Measurements from ENCODE around the gene ATXN1.

ATXN1 gene

DNA sequence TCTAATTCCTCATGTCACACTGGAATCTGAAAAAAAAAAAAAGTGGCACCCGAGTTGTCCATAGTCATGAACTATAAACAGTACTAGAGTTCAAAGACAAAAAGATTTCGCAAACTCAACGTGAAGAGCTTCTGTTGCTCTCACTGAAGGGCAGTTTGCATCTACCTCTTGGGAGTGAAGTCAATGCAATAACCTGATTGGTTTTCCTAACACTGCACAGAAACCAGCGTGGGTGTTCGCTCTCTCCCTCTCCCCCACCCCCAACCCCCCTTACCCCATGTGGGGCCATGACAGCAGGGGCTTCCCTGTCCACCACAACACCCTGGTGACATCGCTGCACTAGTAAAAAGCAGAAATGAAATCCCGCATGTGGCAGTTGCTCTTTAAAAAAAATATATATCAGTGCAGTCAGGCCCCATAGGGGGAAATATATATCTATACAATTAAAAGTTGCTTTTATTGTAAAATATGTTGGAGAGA is 456.0 kb downstream of the ATXN1 start:
- no peak for DNase-seq (ENCODE audit: low spot score)

DNA sequence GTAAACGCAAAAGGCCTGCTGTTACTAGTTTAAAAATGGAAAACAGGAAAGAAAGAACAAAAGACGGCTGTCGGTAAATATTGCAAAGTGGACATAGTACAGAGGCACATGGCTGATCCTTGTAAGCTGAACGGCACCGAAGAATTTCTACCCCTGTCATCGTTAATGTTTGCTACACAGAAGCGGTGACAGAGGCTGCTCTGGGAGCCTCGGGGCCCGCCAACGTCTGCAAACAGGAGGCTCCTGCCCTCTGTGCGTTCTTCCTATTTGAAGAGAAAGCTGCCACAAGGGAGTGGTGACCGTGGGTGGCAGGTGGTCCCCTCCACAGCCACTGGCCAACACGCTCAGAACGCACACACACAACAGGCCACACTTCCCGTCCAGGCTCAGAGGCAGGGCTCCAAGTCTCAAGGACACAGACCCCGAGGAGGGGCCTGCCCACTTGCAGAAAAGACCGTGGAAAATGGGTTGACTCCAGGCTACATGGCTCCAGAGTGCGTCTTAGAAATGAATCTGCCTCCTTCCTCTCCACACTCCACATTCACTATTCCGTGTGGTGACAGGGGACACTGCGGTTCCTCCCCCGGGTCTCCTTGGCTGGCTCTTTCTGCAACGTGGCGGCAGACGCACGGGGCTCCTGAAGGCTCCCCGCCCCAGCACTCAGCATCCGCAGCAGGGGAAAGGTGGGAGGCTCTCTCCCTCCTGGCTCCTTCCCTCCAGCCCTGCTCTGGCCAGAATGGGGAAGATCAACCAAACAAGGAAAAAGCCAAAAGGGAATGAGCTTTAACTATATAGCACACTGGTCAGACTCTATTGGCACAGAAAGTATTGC is 458.3 kb downstream of the ATXN1 start:
- no peak for DNase-seq (ENCODE audit: low spot score)

DNA sequence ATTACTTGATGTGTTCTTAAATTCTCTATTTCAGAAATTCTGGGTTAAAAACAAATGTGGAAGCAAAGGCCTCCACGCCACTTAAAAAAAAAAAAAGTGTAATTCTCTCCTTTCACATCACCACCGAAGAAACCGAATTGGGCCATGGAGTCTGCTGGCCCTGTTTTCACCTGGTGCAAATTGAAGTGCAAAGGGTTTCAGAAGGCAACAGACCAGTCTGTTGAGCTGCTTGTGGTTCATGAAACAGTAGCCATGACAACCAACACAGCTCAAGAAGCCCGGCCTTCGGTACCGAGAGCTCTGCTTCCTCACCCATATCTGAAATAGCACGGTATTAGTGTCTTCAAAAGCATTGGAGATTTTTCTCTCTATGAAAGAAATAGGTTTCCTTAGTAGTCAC is 459.7 kb downstream of the ATXN1 start:
- no peak for DNase-seq (ENCODE audit: low spot score)

DNA sequence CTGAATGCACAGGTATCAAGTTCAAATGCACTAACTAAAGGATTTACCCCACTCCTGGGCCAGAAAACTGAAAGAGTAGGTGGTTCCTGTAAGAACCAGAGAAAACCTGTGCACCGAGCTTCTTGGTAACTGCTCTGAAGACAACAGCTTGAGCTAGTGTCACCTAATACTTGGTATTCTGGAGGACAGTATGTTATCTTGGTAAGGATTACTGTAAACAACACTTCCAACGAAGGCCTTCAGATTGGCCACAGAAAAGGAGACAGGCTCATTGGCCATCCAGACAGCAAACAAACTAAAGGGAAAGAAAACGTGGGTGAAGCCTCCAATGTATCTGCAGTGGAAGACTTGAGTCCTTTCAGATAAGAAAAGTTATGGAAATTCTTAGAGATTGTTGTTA is 461.4 kb downstream of the ATXN1 start:
- no peak for DNase-seq (ENCODE audit: low spot score)

DNA sequence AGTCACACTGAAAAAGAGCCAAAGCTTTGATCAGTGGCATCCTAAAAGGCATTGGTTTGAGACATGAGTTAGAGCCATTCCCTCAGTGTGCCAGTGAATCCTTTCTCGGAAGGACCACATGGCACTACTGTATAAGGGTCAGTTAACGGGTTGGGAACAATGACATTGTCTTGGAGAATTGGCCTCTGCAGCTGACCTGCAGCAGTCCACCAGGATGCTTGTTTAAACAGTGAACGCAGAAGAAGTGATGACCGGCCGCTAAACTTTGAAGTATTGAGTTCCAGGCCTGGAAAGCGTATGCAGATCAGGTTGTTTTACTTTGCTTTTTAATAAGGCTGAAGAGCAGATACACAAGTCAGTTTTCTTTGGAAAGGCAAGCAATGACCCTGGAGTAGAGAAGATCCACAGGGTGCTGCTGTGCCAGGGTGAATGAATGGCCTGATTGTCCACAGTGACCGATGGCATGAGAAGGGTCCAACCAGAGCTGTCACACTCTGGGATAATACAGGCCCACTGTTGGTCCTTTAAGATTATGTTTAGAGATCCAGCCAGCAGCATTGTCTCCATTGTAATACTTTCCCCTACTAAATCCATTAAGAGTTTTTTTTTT is 465.1 kb downstream of the ATXN1 start:
- DNase-seq (ENCODE audit: low spot score) = no peak

DNA sequence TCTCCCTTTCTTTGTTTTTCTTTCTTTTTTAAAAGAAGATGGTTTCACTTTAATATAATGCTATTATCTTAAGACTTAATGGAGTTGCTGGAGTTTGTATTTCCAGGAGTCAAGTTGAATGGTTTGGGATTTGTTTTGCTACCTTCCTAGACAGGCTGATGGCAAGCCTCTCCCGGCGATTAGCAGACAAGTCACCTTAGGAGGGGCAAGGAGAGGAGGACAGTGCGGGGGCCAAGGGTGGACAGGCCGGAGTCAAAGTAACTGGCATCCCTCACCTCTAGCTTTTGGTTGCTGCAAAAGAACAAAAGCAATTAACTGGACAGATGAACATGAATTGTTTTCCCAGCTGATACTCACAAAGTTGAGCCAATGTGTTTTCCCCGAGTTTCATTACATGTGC is 465.8 kb downstream of the ATXN1 start:
- DNase-seq (ENCODE audit: low spot score) = no peak

DNA sequence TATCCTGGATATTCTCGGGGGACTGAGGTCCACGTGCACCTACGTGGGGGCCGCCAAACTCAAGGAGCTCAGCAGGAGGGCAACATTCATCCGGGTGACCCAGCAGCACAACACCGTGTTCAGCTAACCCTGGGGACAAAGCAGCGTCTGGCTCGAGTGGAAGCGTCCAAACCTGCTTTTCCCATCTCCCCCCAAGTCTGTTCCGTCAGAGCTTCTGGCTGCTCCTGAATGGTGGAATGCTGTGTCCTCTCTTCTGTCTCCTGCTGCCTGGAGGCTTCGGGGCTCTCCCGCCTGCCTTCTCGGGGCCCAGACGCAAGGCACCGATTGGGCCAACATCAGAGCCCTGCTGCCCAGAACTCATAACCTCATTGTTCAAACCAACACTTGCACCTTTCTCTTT is 466.2 kb downstream of the ATXN1 start:
- no peak for DNase-seq (ENCODE audit: low spot score)

DNA sequence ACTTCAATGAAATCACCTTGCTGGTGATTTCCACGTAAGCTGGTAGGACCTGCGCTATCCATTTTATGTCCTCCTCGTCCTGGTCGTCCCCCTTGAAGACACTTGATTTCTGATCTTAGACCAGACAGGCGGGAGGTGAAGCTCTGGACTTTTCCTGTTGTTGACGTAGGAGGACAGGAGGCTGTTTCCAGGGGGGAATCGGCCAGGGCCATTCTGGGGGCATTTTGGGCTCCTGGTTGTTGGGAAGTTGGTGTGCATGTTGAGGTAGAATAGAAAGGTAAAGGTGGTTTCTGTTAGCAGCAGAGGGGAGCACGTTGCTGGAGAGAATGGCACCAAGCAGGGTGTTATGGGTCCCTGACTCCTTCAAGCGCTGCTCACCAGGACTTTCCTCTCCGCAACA is 466.9 kb downstream of the ATXN1 start:
- DNase-seq (ENCODE audit: low spot score) = no peak

DNA sequence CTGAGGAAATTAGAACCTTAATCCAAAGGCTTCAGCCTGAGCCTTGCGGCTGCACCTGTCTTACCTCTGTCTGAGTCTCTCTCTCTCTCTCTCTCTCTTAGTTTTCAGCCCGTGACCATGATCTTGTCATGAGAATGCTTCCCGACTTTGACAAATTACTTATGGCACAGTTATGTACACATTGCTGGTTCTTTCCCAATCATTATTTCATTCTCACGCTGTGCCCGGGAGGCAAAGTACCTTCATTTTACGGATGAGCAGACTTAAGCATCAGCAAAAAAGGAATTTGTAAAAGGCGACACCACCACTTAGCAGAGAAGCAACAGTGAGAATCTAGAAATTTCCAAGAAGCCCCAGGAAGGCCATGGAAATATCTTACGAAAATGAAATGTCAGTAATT is 468.3 kb downstream of the ATXN1 start:
- DNase-seq (ENCODE audit: low spot score) = no peak

DNA sequence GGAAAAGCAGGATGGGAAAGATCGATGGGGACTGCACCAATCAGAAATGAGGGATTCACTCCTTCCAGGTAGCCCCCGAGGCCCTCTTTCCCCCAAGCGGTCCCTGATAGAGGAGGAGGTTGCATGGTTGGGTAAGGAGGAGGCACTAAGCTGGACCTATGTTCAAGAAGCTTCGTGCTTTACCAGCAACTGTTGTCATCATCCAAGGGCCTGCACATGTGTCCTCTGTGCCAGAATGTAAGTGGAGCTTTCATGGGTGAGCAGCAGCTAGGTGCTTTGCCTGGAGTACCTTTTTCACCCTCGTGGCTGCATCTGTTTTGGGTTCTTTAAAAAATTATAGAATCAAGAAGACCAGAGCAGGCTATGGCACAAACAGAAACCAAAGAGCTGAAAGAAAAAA is 468.8 kb downstream of the ATXN1 start:
- no peak for DNase-seq (ENCODE audit: low spot score)

DNA sequence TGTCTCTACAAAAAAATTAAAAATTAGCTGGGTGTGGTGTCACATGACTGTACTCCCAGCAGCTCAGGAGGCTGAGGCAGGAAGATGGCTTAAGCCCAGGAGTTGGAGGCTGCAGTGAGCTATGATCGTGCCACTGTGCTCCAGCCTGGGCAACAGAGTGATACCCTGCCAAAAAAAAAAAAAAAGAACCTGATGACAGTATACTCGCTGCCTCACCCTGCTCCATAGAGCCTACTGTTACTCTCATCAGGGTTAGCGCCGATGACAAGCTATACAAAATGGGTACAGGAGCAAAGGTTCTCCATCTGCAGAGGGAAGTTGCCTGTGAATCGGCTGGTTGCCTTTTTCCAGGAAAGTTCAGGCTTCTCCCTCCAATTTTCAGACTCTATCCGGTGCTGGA is 469.5 kb downstream of the ATXN1 start:
- no peak for DNase-seq (ENCODE audit: low spot score)

DNA sequence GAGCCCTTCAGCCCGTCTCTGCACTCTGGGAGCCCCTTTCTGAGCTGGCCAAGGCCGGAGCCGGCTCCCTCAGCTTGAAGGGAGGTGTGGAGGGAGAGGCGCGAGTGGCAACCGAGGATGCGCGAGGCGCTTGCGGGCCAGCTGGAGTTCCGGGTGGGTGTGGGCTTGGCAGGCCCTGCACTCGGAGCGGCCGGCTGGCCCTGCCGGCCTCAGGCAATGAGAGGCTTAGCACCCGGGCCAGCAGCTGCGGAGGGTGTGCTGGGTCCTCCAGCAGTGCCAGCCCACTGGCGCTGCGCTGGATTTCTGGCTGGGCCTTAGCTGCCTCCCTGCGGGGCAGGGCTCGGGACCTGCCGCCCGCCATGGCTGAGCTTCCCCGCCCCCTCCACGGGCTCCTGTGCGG is 473.1 kb downstream of the ATXN1 start:
- DNase-seq (ENCODE audit: low spot score) = no peak

DNA sequence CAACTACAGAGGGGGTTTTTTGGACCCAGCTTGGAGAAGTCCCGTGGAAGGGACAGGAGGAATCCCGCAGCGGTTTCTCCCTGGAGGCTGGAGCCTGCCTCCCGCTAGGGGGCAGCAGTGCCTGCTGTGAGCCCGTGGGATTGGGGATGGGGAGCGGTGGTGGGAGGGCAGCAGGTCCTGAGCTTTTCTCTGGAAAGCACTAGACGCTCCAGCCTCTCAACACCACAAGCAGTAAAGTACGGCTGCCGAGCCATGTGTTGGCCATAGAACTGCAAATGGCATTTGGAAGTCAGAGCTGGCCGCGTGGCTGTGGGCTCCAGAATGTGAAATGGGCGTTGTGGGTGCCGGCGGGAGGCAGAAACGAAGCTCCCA is 475.1 kb downstream of the ATXN1 start:
- DNase-seq (ENCODE audit: low spot score) = no peak

DNA sequence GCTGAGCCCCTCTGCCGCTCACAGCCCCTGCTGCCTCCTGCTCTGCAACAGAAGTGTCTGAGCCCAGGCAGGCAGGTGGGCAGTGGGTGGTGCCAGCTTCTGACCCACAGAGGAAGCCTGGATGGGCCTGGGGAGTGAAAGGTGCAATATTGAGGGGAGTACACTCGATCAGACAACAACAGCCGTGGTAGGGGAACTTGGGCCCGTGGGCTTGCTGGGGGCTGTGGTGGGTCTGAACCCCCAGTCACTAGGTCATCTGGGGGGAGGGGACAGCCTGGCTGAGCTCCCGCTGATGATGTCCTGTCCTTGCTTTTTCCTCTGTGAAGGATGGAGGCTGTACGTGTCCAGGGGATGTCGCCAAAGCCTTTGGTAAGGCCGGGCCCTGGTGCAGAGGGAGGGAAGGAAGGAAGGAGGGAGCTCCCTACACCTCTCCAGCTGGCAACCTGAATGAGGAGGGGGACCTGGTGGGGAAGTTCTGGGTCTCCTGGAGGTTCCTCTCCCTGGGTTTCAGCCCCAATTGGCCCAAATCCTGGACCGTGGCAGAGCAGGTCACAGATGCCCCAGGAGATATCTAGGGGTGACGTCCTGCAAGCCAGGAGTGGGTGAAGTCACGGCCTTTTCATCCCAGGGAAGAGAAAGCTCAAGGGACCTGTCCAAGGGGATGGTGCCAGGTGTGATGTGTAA is 475.7 kb downstream of the ATXN1 start:
- no peak for DNase-seq (ENCODE audit: low spot score)

DNA sequence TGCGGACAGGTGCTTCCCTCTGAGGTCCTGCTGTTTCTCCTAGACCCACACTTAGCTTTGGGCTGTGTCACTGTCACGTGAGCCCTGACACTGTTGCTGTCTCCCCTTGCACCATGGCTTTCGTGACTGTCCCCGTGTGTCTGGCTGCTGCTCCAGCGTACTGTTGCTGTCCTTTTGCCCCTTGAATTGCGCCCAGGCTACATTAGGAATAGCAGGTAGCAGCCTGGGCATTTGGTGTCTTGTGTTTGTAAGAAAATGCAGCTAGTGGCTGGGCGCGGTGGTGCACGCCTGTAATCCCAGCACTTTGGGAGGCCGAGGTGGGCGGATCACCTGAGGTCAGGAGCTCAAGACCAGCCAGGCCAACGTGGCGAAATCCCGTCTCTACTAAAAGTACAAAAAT is 476.8 kb downstream of the ATXN1 start:
- DNase-seq (ENCODE audit: low spot score) = no peak

DNA sequence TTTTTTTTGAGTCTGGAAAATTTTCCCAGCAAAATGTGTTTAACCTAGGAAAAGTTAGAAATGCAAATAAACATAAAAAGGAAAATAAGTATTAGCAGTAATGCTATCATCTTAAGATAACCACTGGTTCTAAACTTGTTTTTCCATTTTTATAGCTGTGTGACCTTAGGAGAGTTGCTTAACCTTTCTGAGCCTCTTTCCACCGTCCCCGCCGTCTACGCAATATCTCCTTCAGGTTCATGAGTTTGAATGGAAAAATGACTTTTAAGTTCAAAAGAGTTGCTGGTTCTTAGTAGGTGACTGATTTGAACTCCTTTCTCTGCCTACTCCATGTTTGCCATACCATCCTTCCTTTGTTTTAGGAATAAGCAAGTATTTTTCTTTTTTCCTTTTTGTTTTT is 478.9 kb downstream of the ATXN1 start:
- DNase-seq (ENCODE audit: low spot score) = no peak

DNA sequence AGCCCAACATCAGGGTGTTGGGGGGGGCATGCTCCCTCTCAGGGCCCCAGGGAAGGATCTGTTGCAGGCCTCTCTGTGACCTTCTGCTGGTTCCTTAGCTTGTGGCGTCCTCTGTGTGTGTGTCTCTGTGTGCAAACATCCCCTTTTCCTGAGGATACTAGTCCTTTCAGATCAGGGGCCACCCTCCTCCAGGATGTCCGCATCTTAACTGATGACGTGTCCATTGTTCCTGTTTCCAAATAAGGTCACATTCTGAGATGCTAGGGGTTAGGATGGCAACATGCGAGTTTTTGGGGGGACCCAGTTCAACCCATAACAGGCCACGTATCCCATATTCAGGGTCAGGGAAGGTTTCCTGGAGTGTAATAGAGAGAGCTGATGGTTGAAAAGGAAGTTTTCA is 482.0 kb downstream of the ATXN1 start:
- no peak for DNase-seq (ENCODE audit: low spot score)

DNA sequence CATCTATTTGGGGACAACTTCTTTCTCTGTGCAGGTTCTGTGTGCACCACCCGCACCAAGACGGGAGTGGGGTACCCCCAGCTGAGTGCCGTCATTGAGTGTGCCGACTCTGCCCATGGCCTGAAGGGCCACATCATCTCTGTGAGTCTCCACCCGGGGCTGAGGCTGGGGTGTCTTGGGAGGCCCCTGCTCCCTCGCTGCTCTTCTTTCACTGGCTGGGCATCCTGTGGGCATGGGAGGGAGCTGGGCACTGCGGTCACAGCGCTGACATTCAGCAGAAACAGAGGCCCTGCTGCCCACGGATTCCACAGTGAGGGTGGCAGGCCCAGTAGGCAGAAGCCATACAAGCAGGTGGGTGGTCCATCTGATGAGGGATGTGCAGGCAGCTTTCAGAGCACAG is 482.5 kb downstream of the ATXN1 start:
- no peak for DNase-seq (ENCODE audit: low spot score)

DNA sequence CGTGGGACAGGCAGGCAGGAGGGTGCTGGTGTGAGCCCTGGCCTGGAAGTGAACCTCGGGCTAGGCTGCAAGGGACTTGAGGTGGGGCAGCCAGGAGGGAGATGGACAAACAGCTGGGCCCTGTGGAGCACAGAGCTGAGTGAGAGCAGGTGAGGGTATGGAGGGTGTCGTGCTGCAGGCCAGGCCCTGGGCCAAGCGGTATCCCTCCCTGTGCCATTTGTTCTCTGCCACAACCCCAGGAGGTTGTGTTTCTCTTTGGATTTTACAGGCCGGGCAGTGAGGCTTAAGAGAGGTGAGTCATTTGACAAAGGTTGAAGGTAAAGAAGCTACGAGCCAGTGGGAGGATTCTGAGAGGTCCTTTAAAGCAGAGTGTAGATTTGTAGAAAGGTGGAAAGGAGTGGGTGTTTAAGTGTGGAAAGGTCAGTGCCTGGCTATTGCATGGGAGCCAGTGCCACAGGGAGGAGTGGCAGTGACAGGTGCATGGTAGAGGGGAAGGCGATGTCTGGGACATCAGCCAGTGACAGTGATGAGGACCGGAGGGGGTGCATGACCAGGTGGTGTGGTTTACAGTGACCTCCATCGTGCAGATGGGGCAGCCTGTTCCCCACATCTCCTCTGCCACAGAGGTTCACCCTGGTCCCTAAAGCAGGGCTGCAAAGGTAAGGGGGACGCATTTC is 483.1 kb downstream of the ATXN1 start:
- DNase-seq (ENCODE audit: low spot score) = no peak

DNA sequence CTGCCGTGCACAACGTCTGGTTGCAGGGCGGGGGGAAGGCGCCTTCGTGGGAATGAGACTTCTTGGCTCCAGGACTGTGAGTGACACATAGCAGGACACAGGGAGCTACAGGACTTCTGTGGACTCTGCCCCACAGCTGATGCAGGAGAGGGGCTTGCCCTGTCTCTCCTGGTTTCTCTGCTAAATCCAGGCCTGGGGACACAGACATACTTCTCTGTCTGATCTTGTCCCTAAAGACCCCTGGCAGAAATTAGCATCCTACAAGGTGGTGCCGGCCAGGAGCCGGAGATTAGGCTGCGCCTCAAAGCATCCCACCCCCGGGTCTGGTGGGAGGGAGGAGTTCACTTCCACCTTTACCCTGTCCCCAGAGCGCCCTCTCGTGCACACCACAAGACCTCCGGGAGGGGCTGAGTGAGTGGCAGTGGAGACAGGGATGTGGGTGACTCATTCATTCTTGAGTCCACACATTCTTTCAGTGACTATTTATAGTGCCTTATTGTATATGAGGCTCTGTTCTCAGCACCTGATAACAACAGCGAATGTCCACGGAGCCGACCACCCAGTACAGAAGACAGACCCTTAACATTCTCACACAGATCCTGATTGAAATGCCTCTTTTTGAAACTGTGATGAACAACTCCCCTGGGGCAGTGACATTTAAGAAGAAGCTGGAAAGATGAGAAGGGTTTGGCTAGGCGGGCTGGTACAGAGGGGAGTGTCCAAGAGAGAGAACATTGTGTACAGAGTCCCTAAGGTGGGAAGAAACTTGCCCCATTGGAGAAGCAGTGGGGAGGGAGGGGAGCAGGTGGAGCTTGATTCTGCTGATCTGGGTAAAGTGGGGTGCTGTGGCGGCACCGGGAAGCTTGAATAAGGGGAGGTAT is 483.9 kb downstream of the ATXN1 start:
- peak; percentile 87 for DNase-seq (ENCODE audit: low spot score)

DNA sequence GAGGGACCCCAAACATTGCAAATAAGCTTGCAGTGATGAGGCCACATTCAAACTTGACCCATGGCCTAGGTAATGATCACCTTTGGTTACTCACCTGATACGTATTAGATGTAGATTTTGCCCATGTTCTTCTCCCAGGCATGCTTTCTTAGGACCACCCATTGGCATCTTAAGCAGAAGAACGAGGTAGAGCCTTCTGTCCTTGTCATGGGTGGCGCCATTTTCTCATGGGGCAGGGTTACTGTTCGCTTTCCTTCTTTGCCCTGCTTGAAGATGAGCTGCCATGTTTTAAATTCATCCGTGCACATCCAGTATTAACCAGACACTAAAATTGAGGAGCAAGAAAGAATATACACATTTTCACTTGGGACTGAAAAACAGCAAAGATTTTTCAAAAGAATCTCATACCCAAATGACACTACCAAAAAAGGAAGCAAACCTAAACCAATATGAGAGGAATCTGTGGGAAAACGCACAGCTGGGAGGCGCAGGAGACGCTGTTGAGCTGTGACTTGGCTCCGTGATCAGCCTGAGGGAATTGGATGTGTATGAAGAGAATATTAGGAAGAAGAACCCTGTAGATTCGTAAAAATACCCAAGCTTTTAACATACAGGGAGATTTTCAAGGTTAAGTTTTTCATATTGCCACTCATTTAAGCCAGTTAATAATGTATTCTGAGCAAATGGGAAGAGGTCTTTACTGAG is 486.2 kb downstream of the ATXN1 start:
- DNase-seq (ENCODE audit: low spot score) = no peak

Data from RKO (cell line).